ENCODE data around the gene CX3CR1.
A peak's percentile ranks its signal among the peaks of the same experiment; 100 is the strongest.
"Not testable (repeated sequence)": the region's sequence is repeated elsewhere in the genome, so short reads cannot be mapped to it uniquely, and the experiment has no call there.

Gene CX3CR1

GRCh38 chr3:39279745-39280517 lies at the start of gene CX3CR1:
TSS of gene CX3CR1 (minus strand) at chr3:39280036. CDS start at chr3:39266509, 13,527 bp downstream.
- DNase-seq (ENCODE audit: extremely low read depth in 1 of 2, low read depth in 1 of 2) = no peak

GRCh38 chr3:39329493-39329892 lies 49.7 kb upstream of the CX3CR1 start, which contains the start of gene CCR8:
TSS of gene CCR8 (plus strand) at chr3:39329709. CDS start at chr3:39332332, 2,623 bp downstream.
- no peak for DNase-seq (ENCODE audit: extremely low read depth in 1 of 2, low read depth in 1 of 2)

- DNase-seq (ENCODE audit: extremely low read depth in 1 of 2, low read depth in 1 of 2) = peak in 1 of 2 donors; percentile 33
These were observed 48.0 kb upstream of the CX3CR1 start for GRCh38 chr3:39327746-39328349.

GRCh38 chr3:39327053-39327745 lies 47.4 kb upstream of the CX3CR1 start:
- no peak for DNase-seq (ENCODE audit: extremely low read depth in 1 of 2, low read depth in 1 of 2)

GRCh38 chr3:39325236-39325635 lies 45.4 kb upstream of the CX3CR1 start:
- no peak for DNase-seq (ENCODE audit: extremely low read depth in 1 of 2, low read depth in 1 of 2)

GRCh38 chr3:39323494-39323893 lies 43.7 kb upstream of the CX3CR1 start:
- no peak for DNase-seq (ENCODE audit: extremely low read depth in 1 of 2, low read depth in 1 of 2)

- no peak for DNase-seq (ENCODE audit: extremely low read depth in 1 of 2, low read depth in 1 of 2)
These were observed 43.1 kb upstream of the CX3CR1 start for GRCh38 chr3:39322936-39323335.

- not testable (repeated sequence) for DNase-seq (ENCODE audit: extremely low read depth in 1 of 2, low read depth in 1 of 2)
These were observed 42.4 kb upstream of the CX3CR1 start for GRCh38 chr3:39322209-39322715.

GRCh38 chr3:39321574-39321983 lies 41.7 kb upstream of the CX3CR1 start:
- DNase-seq (ENCODE audit: extremely low read depth in 1 of 2, low read depth in 1 of 2) = not testable (repeated sequence)

- no peak for DNase-seq (ENCODE audit: extremely low read depth in 1 of 2, low read depth in 1 of 2)
These were observed 39.4 kb upstream of the CX3CR1 start for GRCh38 chr3:39319249-39319648.

- no peak for DNase-seq (ENCODE audit: extremely low read depth in 1 of 2, low read depth in 1 of 2)
These were observed 38.5 kb upstream of the CX3CR1 start for GRCh38 chr3:39318301-39318700.

GRCh38 chr3:39317571-39318169 lies 37.8 kb upstream of the CX3CR1 start:
- DNase-seq (ENCODE audit: extremely low read depth in 1 of 2, low read depth in 1 of 2) = no peak

GRCh38 chr3:39315420-39315819 lies 35.6 kb upstream of the CX3CR1 start:
- no peak for DNase-seq (ENCODE audit: extremely low read depth in 1 of 2, low read depth in 1 of 2)

- DNase-seq (ENCODE audit: extremely low read depth in 1 of 2, low read depth in 1 of 2) = no peak
These were observed 33.5 kb upstream of the CX3CR1 start for GRCh38 chr3:39313289-39313688.

- DNase-seq (ENCODE audit: extremely low read depth in 1 of 2, low read depth in 1 of 2) = no peak
These were observed 22.3 kb upstream of the CX3CR1 start for GRCh38 chr3:39302178-39302577.

GRCh38 chr3:39299279-39299678 lies 19.4 kb upstream of the CX3CR1 start:
- DNase-seq (ENCODE audit: extremely low read depth in 1 of 2, low read depth in 1 of 2) = no peak

- DNase-seq (ENCODE audit: extremely low read depth in 1 of 2, low read depth in 1 of 2) = no peak
These were observed 16.6 kb upstream of the CX3CR1 start for GRCh38 chr3:39296197-39297077.

- no peak for DNase-seq (ENCODE audit: extremely low read depth in 1 of 2, low read depth in 1 of 2)
These were observed 15.4 kb upstream of the CX3CR1 start for GRCh38 chr3:39295184-39295775.

- DNase-seq (ENCODE audit: extremely low read depth in 1 of 2, low read depth in 1 of 2) = no peak
These were observed 14.8 kb upstream of the CX3CR1 start for GRCh38 chr3:39294446-39295183.

All from stimulated activated CD8-positive, alpha-beta memory T cell treated with anti-CD3 and anti-CD28 coated beads, Interleukin-7, amount 100 ng/mL, for 48 hours (primary cell).